WTC11 (cell line): ENCODE data around the gene TEX261. TPM values are rescaled to one million over a fixed set of nuclear protein-coding genes. Genes with fewer than 3 reads are reported as not detected.

Source experiments
- ATAC-seq: fragments of 200-7000 bp; cut with Tn5 transposase; 2 replicates; pipeline ENCODE4 v1.10.0; 2021; ENCODE audit warnings: mild to moderate bottlenecking, moderate library complexity
- CTCF ChIA-PET: fragments of 300-600 bp; sonication (Branson Sonifier 250); formaldehyde crosslinking; loops from one replicate; lab custom pipeline; 2021; ENCODE audit warnings: antibody characterized with exemption; lab: Charles Lee
- POLR2A ChIA-PET: fragments of 350-600 bp; sonication (Branson Sonifier 250); formaldehyde crosslinking; loops from one replicate; lab custom pipeline; 2021; ENCODE audit warnings: antibody characterized with exemption; lab: Charles Lee
- DNase-seq: peaks from one replicate; pipeline ENCODE4 v3.0.0; 2021; ENCODE audit warnings: low spot score
- H3K27ac Mint-ChIP-seq: 2 replicates; pipeline ENCODE4 v1.8.0; 2021; ENCODE audit warnings: mixed read lengths
- H3K27me3 Mint-ChIP-seq: 2 replicates; pipeline ENCODE4 v1.8.0; 2021; ENCODE audit warnings: low read depth, mild to moderate bottlenecking, moderate library complexity, mixed read lengths
- H3K36me3 Mint-ChIP-seq: 2 replicates; pipeline ENCODE4 v1.8.0; 2021; ENCODE audit warnings: mixed read lengths
- H3K4me1 Mint-ChIP-seq: 2 replicates; pipeline ENCODE4 v1.8.0; 2022; ENCODE audit warnings: mixed read lengths
- H3K4me3 Mint-ChIP-seq: 2 replicates; pipeline ENCODE4 v1.8.0; 2021; ENCODE audit warnings: mild to moderate bottlenecking, moderate library complexity, mixed read lengths
- H3K9me3 Mint-ChIP-seq: 2 replicates; pipeline ENCODE4 v1.8.0; 2021; ENCODE audit warnings: mixed read lengths
- CDX4 ChIP-seq: fragments of 250-450 bp; sonication (Bioruptor Pico); IDR thresholded peaks from 2 replicates; pipeline ENCODE4 v1.9.0; 2021; ENCODE audit warnings: moderate library complexity, mild to moderate bottlenecking, inconsistent platforms, borderline replicate concordance
- ETV6 ChIP-seq: sonication (generic); formaldehyde crosslinking; IDR thresholded peaks from 2 replicates; pipeline ENCODE4 v1.8.1; 2022; ENCODE audit warnings: mild to moderate bottlenecking, missing genetic modification reagents
- KAT7 ChIP-seq: sonication (generic); formaldehyde crosslinking; IDR thresholded peaks from 2 replicates; pipeline ENCODE4 v1.8.1; 2023; ENCODE audit warnings: missing genetic modification reagents, mild to moderate bottlenecking, borderline replicate concordance
- NFE2L1 ChIP-seq: sonication (generic); formaldehyde crosslinking; IDR thresholded peaks from 2 replicates; pipeline ENCODE4 v1.8.1; 2023; ENCODE audit warnings: missing genetic modification reagents
- NFYB ChIP-seq: sonication (generic); formaldehyde crosslinking; conservative IDR thresholded peaks from 2 replicates; pipeline ENCODE4 v1.8.0; 2022; ENCODE audit warnings: low read depth, missing genetic modification reagents
- PRRX2 ChIP-seq: fragments of 250-450 bp; sonication (Bioruptor Pico); IDR thresholded peaks from 2 replicates; pipeline ENCODE4 v1.8.0; 2021; ENCODE audit warnings: mild to moderate bottlenecking
- RELA ChIP-seq: sonication (generic); formaldehyde crosslinking; IDR thresholded peaks from 2 replicates; pipeline ENCODE4 v1.8.1; 2022; ENCODE audit warnings: missing genetic modification reagents, mild to moderate bottlenecking, borderline replicate concordance
- SOX15 ChIP-seq: fragments of 250-450 bp; sonication (Bioruptor Pico); IDR thresholded peaks from 2 replicates; pipeline ENCODE4 v1.9.0; 2021; ENCODE audit warnings: mild to moderate bottlenecking
- TCF7 ChIP-seq: sonication (generic); formaldehyde crosslinking; IDR thresholded peaks from 2 replicates; pipeline ENCODE4 v1.8.0; 2022; ENCODE audit warnings: mild to moderate bottlenecking, low read depth, missing genetic modification reagents, moderate library complexity
- ZNF232 ChIP-seq: sonication (generic); formaldehyde crosslinking; IDR thresholded peaks from 2 replicates; pipeline ENCODE4 v1.8.0; 2022; ENCODE audit warnings: mild to moderate bottlenecking, missing genetic modification reagents
- ZNF671 ChIP-seq: fragments of 250-450 bp; sonication (Bioruptor Pico); IDR thresholded peaks from 2 replicates; pipeline ENCODE4 v1.8.0; 2021; ENCODE audit warnings: mild to moderate bottlenecking
- total RNA-seq: library from RNA; stranded (reverse); gene quantifications from 3 replicates; pipeline ENCODE4 v1.2.3, GENCODE V29; 2021
- TF ChIP-seq, protein P1 (sequence below): sonication (generic); formaldehyde crosslinking; IDR thresholded peaks from 2 replicates; pipeline ENCODE4 v1.8.1; 2022; ENCODE audit warnings: missing genetic modification reagents, borderline replicate concordance
- TF ChIP-seq, protein P2 (sequence below): fragments of 250-450 bp; sonication (Bioruptor Pico); IDR thresholded peaks from 2 replicates; pipeline ENCODE4 v1.9.0; 2021; ENCODE audit warnings: mild to moderate bottlenecking
- TF ChIP-seq, protein P3 (sequence below): fragments of 250-450 bp; sonication (Bioruptor Pico); IDR thresholded peaks from 2 replicates; pipeline ENCODE4 v2.1.2; 2022; ENCODE audit warnings: mild to moderate bottlenecking, moderate library complexity
- TF ChIP-seq, protein P4 (sequence below): sonication (generic); formaldehyde crosslinking; IDR thresholded peaks from 2 replicates; pipeline ENCODE4 v1.8.0; 2022; ENCODE audit warnings: mild to moderate bottlenecking, missing genetic modification reagents
- TF ChIP-seq, protein P5 (sequence below): sonication (generic); formaldehyde crosslinking; IDR thresholded peaks from 2 replicates; pipeline ENCODE4 v1.8.1; 2022; ENCODE audit warnings: mild to moderate bottlenecking, missing genetic modification reagents, moderate library complexity, borderline replicate concordance
- TF ChIP-seq, protein P6 (sequence below): sonication (generic); formaldehyde crosslinking; IDR thresholded peaks from 2 replicates; pipeline ENCODE4 v1.8.0; 2022; ENCODE audit warnings: missing genetic modification reagents
- TF ChIP-seq, protein P7 (sequence below): sonication (generic); formaldehyde crosslinking; IDR thresholded peaks from 2 replicates; pipeline ENCODE4 v1.8.1; 2022; ENCODE audit warnings: low read depth, missing genetic modification reagents, borderline replicate concordance

The TEX261 gene
- total RNA-seq, 1 experiment from 2014 or later = 18.3 TPM

GRCh38 chr2:70937866-70938585, 56.6 kb downstream of the TEX261 start:
- Mint-ChIP-seq H3K4me1 (peaks cover 28% of the 10 kb centered on the region), H3K27me3 (peaks cover 72% of the 10 kb centered on the region), H3K4me3 (peak overlapping the region; percentile 58)
- no peak for ATAC-seq
- POLR2A ChIA-PET = interaction anchor here (0.9 kb wide), 1 partner anchor 25 kb away, joined by 3 read pairs; no protein-coding TSS in a partner anchor
- TF ChIP-seq CDX4 (CRISPR knock-in tag) = no peak
- TF ChIP-seq, protein P1, sequence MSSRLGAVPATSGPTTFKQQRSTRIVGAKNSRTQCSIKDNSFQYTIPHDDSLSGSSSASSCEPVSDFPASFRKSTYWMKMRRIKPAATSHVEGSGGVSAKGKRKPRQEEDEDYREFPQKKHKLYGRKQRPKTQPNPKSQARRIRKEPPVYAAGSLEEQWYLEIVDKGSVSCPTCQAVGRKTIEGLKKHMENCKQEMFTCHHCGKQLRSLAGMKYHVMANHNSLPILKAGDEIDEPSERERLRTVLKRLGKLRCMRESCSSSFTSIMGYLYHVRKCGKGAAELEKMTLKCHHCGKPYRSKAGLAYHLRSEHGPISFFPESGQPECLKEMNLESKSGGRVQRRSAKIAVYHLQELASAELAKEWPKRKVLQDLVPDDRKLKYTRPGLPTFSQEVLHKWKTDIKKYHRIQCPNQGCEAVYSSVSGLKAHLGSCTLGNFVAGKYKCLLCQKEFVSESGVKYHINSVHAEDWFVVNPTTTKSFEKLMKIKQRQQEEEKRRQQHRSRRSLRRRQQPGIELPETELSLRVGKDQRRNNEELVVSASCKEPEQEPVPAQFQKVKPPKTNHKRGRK (CRISPR knock-in tag) = no peak
- TF ChIP-seq, protein P2, sequence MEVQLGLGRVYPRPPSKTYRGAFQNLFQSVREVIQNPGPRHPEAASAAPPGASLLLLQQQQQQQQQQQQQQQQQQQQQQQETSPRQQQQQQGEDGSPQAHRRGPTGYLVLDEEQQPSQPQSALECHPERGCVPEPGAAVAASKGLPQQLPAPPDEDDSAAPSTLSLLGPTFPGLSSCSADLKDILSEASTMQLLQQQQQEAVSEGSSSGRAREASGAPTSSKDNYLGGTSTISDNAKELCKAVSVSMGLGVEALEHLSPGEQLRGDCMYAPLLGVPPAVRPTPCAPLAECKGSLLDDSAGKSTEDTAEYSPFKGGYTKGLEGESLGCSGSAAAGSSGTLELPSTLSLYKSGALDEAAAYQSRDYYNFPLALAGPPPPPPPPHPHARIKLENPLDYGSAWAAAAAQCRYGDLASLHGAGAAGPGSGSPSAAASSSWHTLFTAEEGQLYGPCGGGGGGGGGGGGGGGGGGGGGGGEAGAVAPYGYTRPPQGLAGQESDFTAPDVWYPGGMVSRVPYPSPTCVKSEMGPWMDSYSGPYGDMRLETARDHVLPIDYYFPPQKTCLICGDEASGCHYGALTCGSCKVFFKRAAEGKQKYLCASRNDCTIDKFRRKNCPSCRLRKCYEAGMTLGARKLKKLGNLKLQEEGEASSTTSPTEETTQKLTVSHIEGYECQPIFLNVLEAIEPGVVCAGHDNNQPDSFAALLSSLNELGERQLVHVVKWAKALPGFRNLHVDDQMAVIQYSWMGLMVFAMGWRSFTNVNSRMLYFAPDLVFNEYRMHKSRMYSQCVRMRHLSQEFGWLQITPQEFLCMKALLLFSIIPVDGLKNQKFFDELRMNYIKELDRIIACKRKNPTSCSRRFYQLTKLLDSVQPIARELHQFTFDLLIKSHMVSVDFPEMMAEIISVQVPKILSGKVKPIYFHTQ (CRISPR knock-in tag) = no peak
- TF ChIP-seq NFYB (CRISPR knock-in tag) = no peak
- TF ChIP-seq TCF7 (CRISPR knock-in tag) = no peak
- TF ChIP-seq, protein P3, sequence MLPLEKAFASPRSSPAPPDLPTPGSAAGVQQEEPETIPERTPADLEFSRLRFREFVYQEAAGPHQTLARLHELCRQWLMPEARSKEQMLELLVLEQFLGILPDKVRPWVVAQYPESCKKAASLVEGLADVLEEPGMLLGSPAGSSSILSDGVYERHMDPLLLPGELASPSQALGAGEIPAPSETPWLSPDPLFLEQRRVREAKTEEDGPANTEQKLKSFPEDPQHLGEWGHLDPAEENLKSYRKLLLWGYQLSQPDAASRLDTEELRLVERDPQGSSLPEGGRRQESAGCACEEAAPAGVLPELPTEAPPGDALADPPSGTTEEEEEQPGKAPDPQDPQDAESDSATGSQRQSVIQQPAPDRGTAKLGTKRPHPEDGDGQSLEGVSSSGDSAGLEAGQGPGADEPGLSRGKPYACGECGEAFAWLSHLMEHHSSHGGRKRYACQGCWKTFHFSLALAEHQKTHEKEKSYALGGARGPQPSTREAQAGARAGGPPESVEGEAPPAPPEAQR = no peak
- TF ChIP-seq ETV6 = no peak
- no peak for TF ChIP-seq ZNF232
- TF ChIP-seq, protein P4, sequence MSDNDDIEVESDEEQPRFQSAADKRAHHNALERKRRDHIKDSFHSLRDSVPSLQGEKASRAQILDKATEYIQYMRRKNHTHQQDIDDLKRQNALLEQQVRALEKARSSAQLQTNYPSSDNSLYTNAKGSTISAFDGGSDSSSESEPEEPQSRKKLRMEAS (CRISPR knock-in tag) = no peak
- TF ChIP-seq, protein P5, sequence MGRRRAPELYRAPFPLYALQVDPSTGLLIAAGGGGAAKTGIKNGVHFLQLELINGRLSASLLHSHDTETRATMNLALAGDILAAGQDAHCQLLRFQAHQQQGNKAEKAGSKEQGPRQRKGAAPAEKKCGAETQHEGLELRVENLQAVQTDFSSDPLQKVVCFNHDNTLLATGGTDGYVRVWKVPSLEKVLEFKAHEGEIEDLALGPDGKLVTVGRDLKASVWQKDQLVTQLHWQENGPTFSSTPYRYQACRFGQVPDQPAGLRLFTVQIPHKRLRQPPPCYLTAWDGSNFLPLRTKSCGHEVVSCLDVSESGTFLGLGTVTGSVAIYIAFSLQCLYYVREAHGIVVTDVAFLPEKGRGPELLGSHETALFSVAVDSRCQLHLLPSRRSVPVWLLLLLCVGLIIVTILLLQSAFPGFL = no peak
- no peak for TF ChIP-seq PRRX2
- no peak for TF ChIP-seq RELA (CRISPR knock-in tag)
- TF ChIP-seq NFE2L1 (CRISPR knock-in tag) = no peak
- TF ChIP-seq, protein P6, sequence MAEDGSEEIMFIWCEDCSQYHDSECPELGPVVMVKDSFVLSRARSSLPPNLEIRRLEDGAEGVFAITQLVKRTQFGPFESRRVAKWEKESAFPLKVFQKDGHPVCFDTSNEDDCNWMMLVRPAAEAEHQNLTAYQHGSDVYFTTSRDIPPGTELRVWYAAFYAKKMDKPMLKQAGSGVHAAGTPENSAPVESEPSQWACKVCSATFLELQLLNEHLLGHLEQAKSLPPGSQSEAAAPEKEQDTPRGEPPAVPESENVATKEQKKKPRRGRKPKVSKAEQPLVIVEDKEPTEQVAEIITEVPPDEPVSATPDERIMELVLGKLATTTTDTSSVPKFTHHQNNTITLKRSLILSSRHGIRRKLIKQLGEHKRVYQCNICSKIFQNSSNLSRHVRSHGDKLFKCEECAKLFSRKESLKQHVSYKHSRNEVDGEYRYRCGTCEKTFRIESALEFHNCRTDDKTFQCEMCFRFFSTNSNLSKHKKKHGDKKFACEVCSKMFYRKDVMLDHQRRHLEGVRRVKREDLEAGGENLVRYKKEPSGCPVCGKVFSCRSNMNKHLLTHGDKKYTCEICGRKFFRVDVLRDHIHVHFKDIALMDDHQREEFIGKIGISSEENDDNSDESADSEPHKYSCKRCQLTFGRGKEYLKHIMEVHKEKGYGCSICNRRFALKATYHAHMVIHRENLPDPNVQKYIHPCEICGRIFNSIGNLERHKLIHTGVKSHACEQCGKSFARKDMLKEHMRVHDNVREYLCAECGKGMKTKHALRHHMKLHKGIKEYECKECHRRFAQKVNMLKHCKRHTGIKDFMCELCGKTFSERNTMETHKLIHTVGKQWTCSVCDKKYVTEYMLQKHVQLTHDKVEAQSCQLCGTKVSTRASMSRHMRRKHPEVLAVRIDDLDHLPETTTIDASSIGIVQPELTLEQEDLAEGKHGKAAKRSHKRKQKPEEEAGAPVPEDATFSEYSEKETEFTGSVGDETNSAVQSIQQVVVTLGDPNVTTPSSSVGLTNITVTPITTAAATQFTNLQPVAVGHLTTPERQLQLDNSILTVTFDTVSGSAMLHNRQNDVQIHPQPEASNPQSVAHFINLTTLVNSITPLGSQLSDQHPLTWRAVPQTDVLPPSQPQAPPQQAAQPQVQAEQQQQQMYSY (CRISPR knock-in tag) = no peak
- TF ChIP-seq SOX15 (CRISPR knock-in tag) = no peak
- TF ChIP-seq ZNF671 (CRISPR knock-in tag) = no peak
- TF ChIP-seq KAT7 (CRISPR knock-in tag) = no peak
- TF ChIP-seq, protein P7, sequence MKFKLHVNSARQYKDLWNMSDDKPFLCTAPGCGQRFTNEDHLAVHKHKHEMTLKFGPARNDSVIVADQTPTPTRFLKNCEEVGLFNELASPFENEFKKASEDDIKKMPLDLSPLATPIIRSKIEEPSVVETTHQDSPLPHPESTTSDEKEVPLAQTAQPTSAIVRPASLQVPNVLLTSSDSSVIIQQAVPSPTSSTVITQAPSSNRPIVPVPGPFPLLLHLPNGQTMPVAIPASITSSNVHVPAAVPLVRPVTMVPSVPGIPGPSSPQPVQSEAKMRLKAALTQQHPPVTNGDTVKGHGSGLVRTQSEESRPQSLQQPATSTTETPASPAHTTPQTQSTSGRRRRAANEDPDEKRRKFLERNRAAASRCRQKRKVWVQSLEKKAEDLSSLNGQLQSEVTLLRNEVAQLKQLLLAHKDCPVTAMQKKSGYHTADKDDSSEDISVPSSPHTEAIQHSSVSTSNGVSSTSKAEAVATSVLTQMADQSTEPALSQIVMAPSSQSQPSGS (CRISPR knock-in tag) = no peak
- TF ChIP-seq, all 79 proteins: peak for 0
- H3K36me3 Mint-ChIP-seq = no peaks in the 10 kb centered on the region
- DNase-seq = no peak
- H3K9me3 Mint-ChIP-seq = no peaks in the 10 kb centered on the region
- H3K27ac Mint-ChIP-seq = no peak overlapping the region
- CTCF ChIA-PET = interaction anchor here (0.6 to 6.6 kb wide), 13 partner anchors 10 to 170 kb away, joined by 3 to 91 read pairs (median 7); partner anchors contain the start of genes ADD2 and FIGLA
